BE2C (cell line): Measurements from ENCODE around the gene RPA3.

ENCODE experiments used
- DNase-seq: peaks from one replicate; pipeline ENCODE4 v3.0.0-alpha.2; 2020
- H3K27me3 ChIP-seq: fragments of 250-450 bp; sonication (Bioruptor Pico); 2 replicates; pipeline ENCODE4 v1.5.1; 2020; ENCODE audit warnings: mild to moderate bottlenecking
- H3K36me3 ChIP-seq: fragments of 250-450 bp; sonication (Bioruptor Pico); 2 replicates; pipeline ENCODE4 v1.5.1; 2020; ENCODE audit warnings: mild to moderate bottlenecking
- H3K4me1 ChIP-seq: fragments of 250-450 bp; sonication (Bioruptor Pico); 2 replicates; pipeline ENCODE4 v1.5.1; 2020
- H3K4me3 ChIP-seq: 2 replicates; pipeline ENCODE4 v1.5.1; 2011; ENCODE audit warnings: low read depth, low read length
- H3K9me3 ChIP-seq: fragments of 250-450 bp; sonication (Bioruptor Pico); 2 replicates; pipeline ENCODE4 v1.5.1; 2020
- TF ChIP-seq, protein P1 (sequence below): IDR thresholded peaks from 2 replicates; pipeline ENCODE4 v1.5.1; 2012; ENCODE audit warnings: mild to moderate bottlenecking, low read depth, low read length

RPA3 gene

DNA sequence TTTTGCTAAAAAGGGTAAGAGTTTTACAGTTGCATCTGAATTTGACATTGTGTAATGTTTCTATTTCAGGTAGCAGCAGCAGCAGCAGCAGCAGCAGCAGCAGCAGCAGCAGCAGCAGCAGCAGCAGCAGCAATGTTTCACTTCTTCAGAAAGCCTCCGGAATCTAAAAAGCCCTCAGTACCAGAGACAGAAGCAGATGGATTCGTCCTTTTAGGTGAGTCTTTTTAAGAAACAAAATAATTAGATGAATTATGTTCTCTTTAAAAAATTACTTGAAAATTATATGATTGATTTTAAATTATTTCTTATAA, 45.2 kb downstream of the RPA3 start:
- no peak for DNase-seq
- TF ChIP-seq, protein P1, sequence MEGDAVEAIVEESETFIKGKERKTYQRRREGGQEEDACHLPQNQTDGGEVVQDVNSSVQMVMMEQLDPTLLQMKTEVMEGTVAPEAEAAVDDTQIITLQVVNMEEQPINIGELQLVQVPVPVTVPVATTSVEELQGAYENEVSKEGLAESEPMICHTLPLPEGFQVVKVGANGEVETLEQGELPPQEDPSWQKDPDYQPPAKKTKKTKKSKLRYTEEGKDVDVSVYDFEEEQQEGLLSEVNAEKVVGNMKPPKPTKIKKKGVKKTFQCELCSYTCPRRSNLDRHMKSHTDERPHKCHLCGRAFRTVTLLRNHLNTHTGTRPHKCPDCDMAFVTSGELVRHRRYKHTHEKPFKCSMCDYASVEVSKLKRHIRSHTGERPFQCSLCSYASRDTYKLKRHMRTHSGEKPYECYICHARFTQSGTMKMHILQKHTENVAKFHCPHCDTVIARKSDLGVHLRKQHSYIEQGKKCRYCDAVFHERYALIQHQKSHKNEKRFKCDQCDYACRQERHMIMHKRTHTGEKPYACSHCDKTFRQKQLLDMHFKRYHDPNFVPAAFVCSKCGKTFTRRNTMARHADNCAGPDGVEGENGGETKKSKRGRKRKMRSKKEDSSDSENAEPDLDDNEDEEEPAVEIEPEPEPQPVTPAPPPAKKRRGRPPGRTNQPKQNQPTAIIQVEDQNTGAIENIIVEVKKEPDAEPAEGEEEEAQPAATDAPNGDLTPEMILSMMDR = no peak
- Histone ChIP-seq H3K27me3 (no peaks in the 10 kb centered on the region), H3K4me3 (no peak overlapping the region), H3K36me3 (no peaks in the 10 kb centered on the region; the same call in 1 of the 2 replicates), H3K9me3 (no peaks in the 10 kb centered on the region), H3K4me1 (peaks cover 5% of the 10 kb centered on the region; the same call in 1 of the 2 replicates)

DNA sequence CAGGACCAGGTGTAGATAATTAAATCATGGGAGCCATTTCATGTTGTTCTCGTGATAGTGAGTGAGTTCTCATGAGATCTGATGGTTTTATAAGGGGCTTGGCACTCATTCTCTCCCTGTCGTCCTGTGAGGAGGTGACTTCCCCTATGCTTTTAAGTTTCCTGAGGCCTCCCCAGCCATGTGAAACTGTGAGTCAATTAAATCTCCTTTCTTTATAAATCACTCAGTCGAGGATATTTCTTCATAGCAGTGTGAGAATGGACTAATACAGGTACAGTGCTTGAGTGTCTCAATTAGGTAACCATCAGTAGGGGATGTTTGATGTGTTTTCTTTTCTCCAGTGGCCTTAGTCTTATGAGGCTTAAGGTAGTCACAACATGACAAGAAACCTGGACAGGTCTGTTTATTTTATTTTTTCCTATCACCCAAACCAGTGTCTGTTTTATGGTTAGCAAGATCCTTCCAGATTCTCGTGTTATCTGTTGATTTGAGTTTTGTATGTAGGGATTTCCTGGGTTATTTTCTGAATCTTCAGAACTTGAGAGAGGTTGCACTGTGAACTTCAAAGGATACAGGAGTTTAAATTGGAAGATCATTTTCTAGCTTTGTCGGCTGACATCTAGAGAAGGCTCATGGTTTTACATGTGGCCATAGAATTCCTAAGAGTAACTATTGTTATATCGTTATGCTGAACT, 45.7 kb downstream of the RPA3 start:
- no peak for DNase-seq
- H3K36me3 ChIP-seq = no peaks in the 10 kb centered on the region; the same call in 1 of the 2 replicates
- peaks cover 5% of the 10 kb centered on the region; the same call in 1 of the 2 replicates for H3K4me1 ChIP-seq
- H3K4me3 ChIP-seq = no peak overlapping the region
- no peaks in the 10 kb centered on the region for H3K9me3 ChIP-seq
- H3K27me3 ChIP-seq = no peaks in the 10 kb centered on the region
- TF ChIP-seq, protein P1 = no peak

DNA sequence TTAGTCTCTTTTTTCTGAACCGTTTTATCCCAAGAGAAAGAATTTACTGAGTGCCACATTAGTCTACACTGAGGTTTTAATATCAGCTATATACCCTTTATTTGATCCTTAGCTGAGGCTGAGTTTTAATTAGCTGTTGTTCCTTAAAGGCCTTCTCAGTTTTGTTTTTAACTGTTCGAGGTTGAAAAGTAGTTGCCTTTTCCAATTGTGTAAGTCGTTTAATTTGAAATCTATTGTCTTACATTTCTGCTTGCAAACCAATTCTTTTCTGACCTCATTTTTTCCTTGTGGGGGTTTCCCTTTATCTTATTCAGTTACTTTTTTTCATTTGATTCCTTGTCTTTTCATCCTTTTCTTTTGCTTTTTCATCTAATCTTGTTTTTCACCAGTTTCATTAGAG, 47.0 kb downstream of the RPA3 start:
- Histone ChIP-seq H3K36me3 (no peaks in the 10 kb centered on the region; the same call in 1 of the 2 replicates), H3K4me3 (no peak overlapping the region), H3K27me3 (no peaks in the 10 kb centered on the region), H3K9me3 (no peaks in the 10 kb centered on the region), H3K4me1 (peaks cover 5% of the 10 kb centered on the region; the same call in 1 of the 2 replicates)
- TF ChIP-seq, protein P1 = no peak
- DNase-seq = no peak

DNA sequence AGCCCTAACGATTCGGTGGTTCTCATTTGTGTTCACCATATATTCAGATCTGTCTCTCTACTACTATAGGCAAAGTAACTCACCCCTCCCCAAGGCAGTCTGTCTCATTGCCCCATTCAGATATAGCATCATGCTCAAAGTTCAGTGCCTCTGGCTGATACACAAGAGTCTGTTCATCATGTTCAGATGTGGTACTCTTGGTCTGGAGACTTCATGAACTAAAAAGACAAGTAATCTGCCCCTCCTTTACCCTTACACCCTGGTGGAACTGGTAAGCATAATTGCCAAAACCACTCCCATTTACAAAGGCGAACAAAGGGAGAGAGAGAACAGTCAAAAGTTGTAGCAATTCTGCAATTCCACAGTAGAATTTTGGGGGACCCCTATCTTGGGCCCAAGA, 47.9 kb downstream of the RPA3 start:
- no peak for DNase-seq
- TF ChIP-seq, protein P1 = no peak
- Histone ChIP-seq H3K27me3 (no peaks in the 10 kb centered on the region), H3K9me3 (no peaks in the 10 kb centered on the region), H3K36me3 (no peaks in the 10 kb centered on the region), H3K4me3 (no peak overlapping the region), H3K4me1 (no peaks in the 10 kb centered on the region; the same call in 1 of the 2 replicates)

DNA sequence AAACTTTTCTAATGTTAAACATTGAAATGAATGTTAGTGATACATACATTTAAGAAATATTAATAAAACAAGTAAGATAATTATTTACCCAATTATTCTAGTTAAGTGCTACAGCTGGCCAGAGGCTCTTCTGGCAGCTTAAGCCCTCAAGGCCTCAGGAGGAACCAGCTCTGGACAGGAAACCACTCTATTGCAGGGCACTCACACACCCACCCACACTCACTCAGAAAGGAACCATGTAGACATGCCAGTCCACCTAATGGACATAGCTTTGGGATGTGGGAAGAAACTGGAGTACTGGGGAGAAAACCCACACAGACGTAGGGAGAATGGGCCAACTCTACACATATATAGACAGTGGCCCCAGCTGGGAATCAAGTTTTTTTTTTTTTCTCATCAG, 49.7 kb downstream of the RPA3 start:
- no peaks in the 10 kb centered on the region for H3K36me3 ChIP-seq
- no peaks in the 10 kb centered on the region for H3K9me3 ChIP-seq
- no peaks in the 10 kb centered on the region; the same call in 1 of the 2 replicates for H3K4me1 ChIP-seq
- DNase-seq = no peak
- H3K27me3 ChIP-seq = no peaks in the 10 kb centered on the region; the same call in 1 of the 2 replicates
- H3K4me3 ChIP-seq = no peak overlapping the region
- TF ChIP-seq, protein P1 = no peak

DNA sequence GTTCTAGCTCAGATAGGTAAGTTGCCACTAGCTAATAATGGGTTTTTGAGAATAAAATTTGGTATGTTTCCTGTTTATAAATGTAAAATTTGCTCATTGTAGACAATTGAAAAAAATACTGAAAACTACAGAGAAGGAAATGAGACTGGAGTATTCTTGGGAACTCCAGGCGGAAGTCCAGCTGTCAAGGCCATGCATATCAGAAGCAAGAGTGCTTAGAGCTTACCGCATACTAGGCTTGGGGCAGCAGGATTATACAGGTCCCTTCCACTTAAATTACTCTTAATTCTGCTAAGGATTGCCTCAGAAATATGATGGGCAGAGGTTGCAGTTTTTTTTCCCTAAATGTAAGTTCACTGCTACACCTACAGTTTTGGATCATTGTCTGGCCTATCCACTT, 51.2 kb downstream of the RPA3 start:
- Histone ChIP-seq H3K9me3 (no peaks in the 10 kb centered on the region), H3K4me1 (peaks cover 5% of the 10 kb centered on the region), H3K27me3 (no peaks in the 10 kb centered on the region; the same call in 1 of the 2 replicates), H3K4me3 (no peak overlapping the region), H3K36me3 (no peaks in the 10 kb centered on the region)
- no peak for DNase-seq
- TF ChIP-seq, protein P1 = no peak
